ENCODE data around the gene MMP23B. TPM values are rescaled to one million over a fixed set of nuclear protein-coding genes. Genes with fewer than 3 reads are reported as not detected.
"Not testable (repeated sequence)": the region's sequence is repeated elsewhere in the genome, so short reads cannot be mapped to it uniquely, and the experiment has no call there.

The MMP23B gene
- total RNA-seq, 1 donor from 2014 or later = 0.35 TPM

GRCh38 chr1:1593834-1594601, 38.0 kb upstream of the MMP23B start:
- ChIA-PET CTCF (no interaction called here), POLR2A (no interaction called here)
- Mint-ChIP-seq H3K27ac (no peak overlapping the region), H3K9me3 (no peaks in the 10 kb centered on the region), H3K27me3 (peaks cover 7% of the 10 kb centered on the region), H3K36me3 (ENCODE audit: low read depth) (no peaks in the 10 kb centered on the region), H3K4me1 (peaks cover 8% of the 10 kb centered on the region), H3K4me3 (no peak overlapping the region)
- TF ChIP-seq CTCF (IDR thresholded peaks at IDR 0.05) = no peak
- DNase-seq = no peak
- intact Hi-C loops (cut with micrococcal nuclease) = no loop called here
- ATAC-seq (ENCODE audit: low read depth) = no peak

- CTCF ChIA-PET = no interaction called here
- POLR2A ChIA-PET = no interaction called here
- ATAC-seq (ENCODE audit: low read depth) = no peak
- intact Hi-C loops (cut with micrococcal nuclease) = no loop called here
- no peak for TF ChIP-seq CTCF (IDR thresholded peaks at IDR 0.05)
- no peak overlapping the region for H3K4me3 Mint-ChIP-seq
- peaks cover 8% of the 10 kb centered on the region for H3K27me3 Mint-ChIP-seq
- peaks cover 9% of the 10 kb centered on the region for H3K4me1 Mint-ChIP-seq
- no peaks in the 10 kb centered on the region for H3K9me3 Mint-ChIP-seq
- no peak overlapping the region for H3K27ac Mint-ChIP-seq
- no peak for DNase-seq
- no peaks in the 10 kb centered on the region for H3K36me3 Mint-ChIP-seq (ENCODE audit: low read depth)
Measured at GRCh38 chr1:1594602-1595260, 37.2 kb upstream of the MMP23B start.

GRCh38 chr1:1595341-1595740, 36.6 kb upstream of the MMP23B start:
- H3K27ac Mint-ChIP-seq; ATAC-seq (ENCODE audit: low read depth); intact Hi-C loops (cut with micrococcal nuclease); CTCF ChIA-PET; H3K36me3 Mint-ChIP-seq (ENCODE audit: low read depth); DNase-seq; H3K4me3 Mint-ChIP-seq; POLR2A ChIA-PET; H3K4me1 Mint-ChIP-seq; H3K27me3 Mint-ChIP-seq; H3K9me3 Mint-ChIP-seq: not testable (repeated sequence)

GRCh38 chr1:1596493-1597274, 35.3 kb upstream of the MMP23B start:
- H3K4me3 Mint-ChIP-seq = no peak overlapping the region
- no peak for TF ChIP-seq CTCF (IDR thresholded peaks at IDR 0.05)
- H3K4me1 Mint-ChIP-seq = peaks cover 9% of the 10 kb centered on the region
- no peaks in the 10 kb centered on the region for H3K9me3 Mint-ChIP-seq
- H3K27ac Mint-ChIP-seq = no peak overlapping the region
- no peak for DNase-seq
- intact Hi-C loops (cut with micrococcal nuclease) = no loop called here
- ChIA-PET POLR2A (interaction anchor here (0.6 kb wide), 2 partner anchors 183 to 215 kb away, joined by 4 to 6 read pairs; no protein-coding TSS in a partner anchor), CTCF (no interaction called here)
- peaks cover 6% of the 10 kb centered on the region for H3K27me3 Mint-ChIP-seq
- ATAC-seq (ENCODE audit: low read depth) = no peak
- no peaks in the 10 kb centered on the region for H3K36me3 Mint-ChIP-seq (ENCODE audit: low read depth)

- peak; percentile 54 for ATAC-seq (ENCODE audit: low read depth)
- ChIA-PET POLR2A (interaction anchor here (0.5 to 0.9 kb wide), 5 partner anchors 10 to 214 kb away, joined by 3 to 6 read pairs (median 4); no protein-coding TSS in a partner anchor), CTCF (no interaction called here)
- TF ChIP-seq CTCF (IDR thresholded peaks at IDR 0.05) = no peak
- no peaks in the 10 kb centered on the region for H3K9me3 Mint-ChIP-seq
- no peaks in the 10 kb centered on the region for H3K36me3 Mint-ChIP-seq (ENCODE audit: low read depth)
- intact Hi-C loops (cut with micrococcal nuclease) = no loop called here
- H3K4me3 Mint-ChIP-seq = no peak overlapping the region
- DNase-seq = no peak
- peaks cover 15% of the 10 kb centered on the region for H3K4me1 Mint-ChIP-seq
- H3K27me3 Mint-ChIP-seq = peaks cover 6% of the 10 kb centered on the region
- H3K27ac Mint-ChIP-seq = no peak overlapping the region
Measured at GRCh38 chr1:1597275-1597930, 34.6 kb upstream of the MMP23B start.
